HFFc6 (cell line): ENCODE data around the gene RRAD. TPM values are rescaled to one million over a fixed set of nuclear protein-coding genes. Genes with fewer than 3 reads are reported as not detected.
A peak's percentile ranks its signal among the peaks of the same experiment; 100 is the strongest.

Experiments
- DNase-seq: peaks from one replicate; pipeline ENCODE4 v3.0.0-alpha.2; 2018
- H3K27ac Mint-ChIP-seq: 2 replicates; pipeline ENCODE4 v1.8.0; 2020; ENCODE audit warnings: mild to moderate bottlenecking, mixed read lengths
- H3K27me3 Mint-ChIP-seq: 2 replicates; pipeline ENCODE4 v1.8.0; 2021; ENCODE audit warnings: mild to moderate bottlenecking, moderate library complexity, mixed read lengths; ENCODE audit not compliant: insufficient read depth
- H3K36me3 Mint-ChIP-seq: 2 replicates; pipeline ENCODE4 v1.8.0; 2021; ENCODE audit warnings: low read depth, mixed read lengths
- H3K4me1 Mint-ChIP-seq: 2 replicates; pipeline ENCODE4 v1.8.0; 2020; ENCODE audit warnings: low read depth, mixed read lengths
- H3K4me3 Mint-ChIP-seq: 2 replicates; pipeline ENCODE4 v1.8.0; 2020; ENCODE audit warnings: mild to moderate bottlenecking, moderate library complexity, mixed read lengths
- H3K9me3 Mint-ChIP-seq: 2 replicates; pipeline ENCODE4 v1.8.0; 2020; ENCODE audit warnings: mild to moderate bottlenecking, mixed read lengths
- total RNA-seq, 6 experiments: library from RNA; stranded (reverse); fragmentation: NEBNext Ultra II Directional; extraction: Animal tissue kit (Norgen Biotek cat#: 25700); gene quantifications; 2 replicates in 1 of 6; 3 replicates in 5 of 6; pipeline ENCODE4 v1.2.3, GENCODE V29; 2021
- TF ChIP-seq, protein P1 (sequence below): fragments of 200-600 bp; sonication (generic); IDR thresholded peaks from 2 replicates; pipeline ENCODE4 v1.5.0; 2021; ENCODE audit warnings: antibody characterized with exemption, mild to moderate bottlenecking

Gene RRAD
- total RNA-seq, 6 experiments from 2014 or later, result 0.52 to 2.0 (median 1.5) TPM

DNA sequence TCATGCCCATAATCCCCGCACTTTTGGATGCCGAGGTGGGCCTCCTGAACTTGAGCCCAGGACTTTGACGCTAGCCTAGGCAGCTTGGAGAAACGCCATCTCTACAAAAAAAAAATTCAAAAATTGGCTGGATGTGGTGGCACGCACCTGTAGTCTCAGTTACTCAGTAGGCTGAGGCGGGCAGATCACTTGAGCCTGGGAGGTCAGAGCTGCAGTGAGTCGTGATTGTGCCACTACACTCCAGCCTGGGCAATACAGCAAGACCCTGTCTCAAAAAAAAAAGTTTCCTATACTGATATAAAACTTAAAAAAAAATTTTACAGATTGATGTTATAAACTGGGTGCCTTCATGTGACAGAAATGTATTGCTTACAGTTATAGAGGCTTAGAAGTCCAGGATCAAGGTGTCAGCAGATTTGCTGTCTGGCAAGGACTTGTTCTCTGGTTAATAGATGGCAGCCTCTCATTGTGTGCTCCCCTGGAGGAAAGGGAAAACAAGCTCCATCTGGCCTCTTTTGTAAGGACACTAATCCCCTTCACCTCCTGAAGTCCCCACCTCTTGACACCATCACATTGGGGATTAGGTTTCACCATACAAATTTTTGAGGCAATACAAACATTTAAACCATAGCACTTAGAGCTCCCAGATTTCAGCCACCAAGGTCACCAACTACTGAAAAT lies 27.2 kb upstream of the RRAD start:
- TF ChIP-seq, protein P1, sequence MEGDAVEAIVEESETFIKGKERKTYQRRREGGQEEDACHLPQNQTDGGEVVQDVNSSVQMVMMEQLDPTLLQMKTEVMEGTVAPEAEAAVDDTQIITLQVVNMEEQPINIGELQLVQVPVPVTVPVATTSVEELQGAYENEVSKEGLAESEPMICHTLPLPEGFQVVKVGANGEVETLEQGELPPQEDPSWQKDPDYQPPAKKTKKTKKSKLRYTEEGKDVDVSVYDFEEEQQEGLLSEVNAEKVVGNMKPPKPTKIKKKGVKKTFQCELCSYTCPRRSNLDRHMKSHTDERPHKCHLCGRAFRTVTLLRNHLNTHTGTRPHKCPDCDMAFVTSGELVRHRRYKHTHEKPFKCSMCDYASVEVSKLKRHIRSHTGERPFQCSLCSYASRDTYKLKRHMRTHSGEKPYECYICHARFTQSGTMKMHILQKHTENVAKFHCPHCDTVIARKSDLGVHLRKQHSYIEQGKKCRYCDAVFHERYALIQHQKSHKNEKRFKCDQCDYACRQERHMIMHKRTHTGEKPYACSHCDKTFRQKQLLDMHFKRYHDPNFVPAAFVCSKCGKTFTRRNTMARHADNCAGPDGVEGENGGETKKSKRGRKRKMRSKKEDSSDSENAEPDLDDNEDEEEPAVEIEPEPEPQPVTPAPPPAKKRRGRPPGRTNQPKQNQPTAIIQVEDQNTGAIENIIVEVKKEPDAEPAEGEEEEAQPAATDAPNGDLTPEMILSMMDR, result no peak
- H3K27me3 Mint-ChIP-seq, result peaks cover 8% of the 10 kb centered on the region
- peaks cover 8% of the 10 kb centered on the region for H3K36me3 Mint-ChIP-seq
- H3K9me3 Mint-ChIP-seq, result peaks cover 10% of the 10 kb centered on the region
- peaks cover 26% of the 10 kb centered on the region for H3K4me1 Mint-ChIP-seq
- no peak for DNase-seq
- H3K4me3 Mint-ChIP-seq, result no peak overlapping the region
- H3K27ac Mint-ChIP-seq, result no peak overlapping the region

DNA sequence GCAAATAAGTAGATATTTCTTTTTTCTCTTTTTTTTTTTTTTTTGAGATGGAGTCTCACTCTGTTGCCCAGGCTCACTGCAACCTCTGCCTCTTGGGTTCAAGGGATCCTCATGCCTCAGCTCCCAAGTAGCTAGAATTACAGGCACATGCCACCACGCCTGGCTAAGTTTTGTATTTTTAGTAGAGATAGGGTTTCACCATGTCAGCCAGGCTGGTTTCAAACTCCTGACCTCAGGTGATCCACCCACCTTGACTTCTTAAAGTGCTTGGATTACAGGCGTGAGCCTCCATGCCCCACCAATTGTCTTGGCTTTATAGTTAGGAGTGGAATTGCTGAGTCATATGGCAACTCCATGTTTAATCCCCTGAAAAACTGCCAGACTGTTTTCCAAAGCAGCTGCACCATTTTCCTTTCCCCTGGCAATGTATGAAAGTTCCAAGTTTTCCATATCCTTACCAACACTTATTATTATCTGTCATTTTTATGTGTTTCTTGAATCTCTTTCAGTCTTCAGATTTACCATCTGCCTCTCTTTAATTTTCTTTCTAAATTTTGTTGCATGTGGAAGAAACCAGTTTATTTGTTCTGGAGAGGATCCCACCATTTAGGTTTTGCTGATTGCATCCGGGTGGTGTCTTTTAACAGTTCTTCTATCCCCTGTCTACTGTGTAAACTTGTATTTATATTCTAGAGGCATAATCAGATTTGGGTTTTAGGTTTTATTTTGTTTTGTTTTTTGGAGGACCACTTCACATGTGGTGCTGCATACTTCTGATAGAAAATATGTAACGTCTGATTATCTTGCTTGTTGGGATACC lies 25.8 kb upstream of the RRAD start:
- no peak for DNase-seq
- peaks cover 10% of the 10 kb centered on the region for H3K9me3 Mint-ChIP-seq
- TF ChIP-seq, protein P1, result no peak
- H3K27ac Mint-ChIP-seq, result no peak overlapping the region
- H3K4me1 Mint-ChIP-seq, result peaks cover 34% of the 10 kb centered on the region
- H3K4me3 Mint-ChIP-seq, result no peak overlapping the region
- peaks cover 8% of the 10 kb centered on the region for H3K27me3 Mint-ChIP-seq
- peaks cover 8% of the 10 kb centered on the region for H3K36me3 Mint-ChIP-seq

DNA sequence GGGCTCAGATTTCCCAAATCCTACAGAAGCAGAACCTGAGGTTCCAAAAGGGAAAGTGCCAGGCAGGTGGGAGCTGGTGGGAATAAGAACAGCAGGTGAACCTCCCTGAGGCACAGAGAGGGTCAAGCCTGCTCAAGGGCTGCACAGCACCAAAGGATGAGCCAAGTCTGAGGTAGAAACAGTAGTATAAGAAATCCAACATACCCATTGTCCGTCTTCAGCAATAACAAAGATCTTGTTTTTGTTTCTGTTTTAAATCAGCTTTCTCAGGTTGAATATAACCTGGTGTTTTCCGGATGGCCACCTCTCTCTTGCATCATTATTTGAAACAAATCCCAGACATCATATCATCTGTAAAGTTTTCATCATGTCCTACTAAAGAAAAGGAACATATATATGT lies 25.1 kb upstream of the RRAD start:
- no peak for DNase-seq
- Mint-ChIP-seq H3K27me3 (peaks cover 5% of the 10 kb centered on the region), H3K4me3 (no peak overlapping the region), H3K27ac (no peak overlapping the region), H3K9me3 (peaks cover 10% of the 10 kb centered on the region), H3K4me1 (peaks cover 34% of the 10 kb centered on the region), H3K36me3 (peaks cover 8% of the 10 kb centered on the region)
- TF ChIP-seq, protein P1, result no peak

DNA sequence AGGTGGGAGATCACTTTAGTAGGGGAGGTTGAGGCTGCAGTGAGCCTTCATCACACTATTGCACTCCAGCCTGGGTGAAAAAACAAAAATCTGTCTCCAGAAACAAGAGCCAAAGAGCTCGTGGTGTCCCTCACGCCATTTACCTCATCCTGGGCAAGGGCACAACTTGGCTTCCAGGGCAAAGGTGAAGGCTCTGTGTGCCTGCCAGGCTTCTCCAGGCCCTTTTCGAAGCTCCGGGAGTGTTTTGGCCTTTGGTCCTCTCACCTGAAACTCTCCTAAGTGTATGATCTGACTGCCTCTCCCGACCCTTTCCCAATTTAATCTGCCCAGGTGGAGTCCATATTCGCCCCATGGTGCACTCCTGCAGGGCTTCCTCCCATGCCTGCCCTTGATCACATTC lies 24.1 kb upstream of the RRAD start:
- no peak overlapping the region for H3K4me3 Mint-ChIP-seq
- H3K4me1 Mint-ChIP-seq, result peaks cover 34% of the 10 kb centered on the region
- TF ChIP-seq, protein P1, result no peak
- H3K27ac Mint-ChIP-seq, result no peak overlapping the region
- DNase-seq, result no peak
- H3K36me3 Mint-ChIP-seq, result peaks cover 8% of the 10 kb centered on the region
- H3K27me3 Mint-ChIP-seq, result peaks cover 3% of the 10 kb centered on the region; the same call in 1 of the 2 replicates
- peaks cover 10% of the 10 kb centered on the region for H3K9me3 Mint-ChIP-seq

DNA sequence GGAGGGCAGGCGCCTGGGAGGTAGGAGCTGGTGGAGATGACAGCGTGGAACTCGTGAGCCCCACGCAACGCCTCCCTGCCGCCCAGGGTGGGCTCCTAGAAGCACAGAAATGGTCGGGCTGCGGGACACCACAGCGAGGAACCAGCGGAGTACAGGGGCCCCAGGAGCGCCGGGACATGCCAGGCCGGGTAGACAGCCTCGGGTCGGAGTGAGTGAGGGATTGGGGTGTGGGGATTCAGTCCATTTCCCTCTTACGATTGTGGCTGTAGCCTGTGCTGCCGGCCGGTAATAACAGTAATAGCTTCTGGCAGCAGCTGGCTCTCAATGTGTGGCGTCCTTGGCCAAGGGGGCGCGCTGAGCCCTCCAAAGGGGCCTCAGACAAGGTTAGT lies 23.5 kb upstream of the RRAD start:
- Mint-ChIP-seq H3K4me1 (peaks cover 31% of the 10 kb centered on the region), H3K27me3 (peaks cover 3% of the 10 kb centered on the region; the same call in 1 of the 2 replicates), H3K36me3 (peaks cover 8% of the 10 kb centered on the region), H3K9me3 (peaks cover 10% of the 10 kb centered on the region), H3K4me3 (peak overlapping the region; percentile 90), H3K27ac (no peak overlapping the region)
- no peak for DNase-seq
- TF ChIP-seq, protein P1, result no peak
